Hepatocyte (in vitro differentiated cells): ENCODE measurements around the gene PTPRN2. TPM values are rescaled to one million over a fixed set of nuclear protein-coding genes. Genes with fewer than 3 reads are reported as not detected.
"Not testable (repeated sequence)": the region's sequence is repeated elsewhere in the genome, so short reads cannot be mapped to it uniquely, and the experiment has no call there.

ENCODE experiments used
- DNase-seq: peaks from one replicate; pipeline ENCODE4 v3.0.0-alpha.2; 2016; ENCODE audit warnings: low spot score
- H2AFZ ChIP-seq: fragments of 200-600 bp; sonication (generic); 2 replicates; pipeline ENCODE4 v1.6.0; 2016; ENCODE audit warnings: antibody characterized with exemption, mild to moderate bottlenecking
- H3K27ac ChIP-seq: fragments of 200-600 bp; sonication (generic); 2 replicates; pipeline ENCODE4 v1.5.1; 2016; ENCODE audit warnings: mild to moderate bottlenecking
- H3K27me3 ChIP-seq: fragments of 200-600 bp; sonication (generic); 2 replicates; pipeline ENCODE4 v1.6.1; 2016
- H3K36me3 ChIP-seq: fragments of 200-600 bp; sonication (generic); replicated peaks from 2 replicates; pipeline ENCODE4 v1.5.1; 2016; ENCODE audit warnings: low read depth; ENCODE audit not compliant: insufficient read depth
- H3K4me1 ChIP-seq: fragments of 200-600 bp; sonication (generic); 2 replicates; pipeline ENCODE4 v1.5.1; 2016; ENCODE audit warnings: mild to moderate bottlenecking, moderate library complexity; ENCODE audit not compliant: insufficient read depth
- H3K4me2 ChIP-seq: fragments of 200-600 bp; sonication (generic); 2 replicates; pipeline ENCODE4 v1.6.0; 2016
- H3K4me3 ChIP-seq: fragments of 200-600 bp; sonication (generic); 2 replicates; pipeline ENCODE4 v1.5.1; 2016; ENCODE audit warnings: mild to moderate bottlenecking
- H3K79me2 ChIP-seq: fragments of 200-600 bp; sonication (generic); 2 replicates; pipeline ENCODE4 v1.6.0; 2017; ENCODE audit warnings: mild to moderate bottlenecking
- H3K9me2 ChIP-seq: fragments of 200-600 bp; sonication (generic); replicated peaks from 2 replicates; pipeline ENCODE4 v1.6.0; 2017; ENCODE audit warnings: mild to moderate bottlenecking; ENCODE audit not compliant: insufficient read depth
- H3K9me3 ChIP-seq: fragments of 200-600 bp; sonication (generic); 2 replicates; pipeline ENCODE4 v1.5.1; 2016; ENCODE audit warnings: low read depth, mild to moderate bottlenecking
- H4K20me1 ChIP-seq: fragments of 200-600 bp; sonication (generic); 2 replicates; pipeline ENCODE4 v1.6.0; 2016; ENCODE audit warnings: mild to moderate bottlenecking; ENCODE audit not compliant: insufficient read depth, poor library complexity, severe bottlenecking
- EZH2 ChIP-seq: fragments of 200-600 bp; sonication (generic); IDR thresholded peaks from 2 replicates; pipeline ENCODE4 v1.6.1; 2016; ENCODE audit warnings: antibody characterized with exemption, mild to moderate bottlenecking, borderline replicate concordance
- EZH2phosphoT487 ChIP-seq: fragments of 200-600 bp; sonication (generic); IDR thresholded peaks from one replicate; pipeline ENCODE4 v1.6.1; 2018; ENCODE audit warnings: antibody characterized with exemption, mild to moderate bottlenecking, low read depth, moderate library complexity; ENCODE audit not compliant: unreplicated experiment, severe bottlenecking
- WGBS: methylation state at CpG from one replicate; pipeline ENCODE4 v1.1.6; 2016; ENCODE audit warnings: low lambda C conversion rate; ENCODE audit errors: missing lambda C conversion rate; 5-methylcytosine and 5-hydroxymethylcytosine counted together
- polyA plus RNA-seq: library from polyadenylated mRNA; unstranded; fragments of >200 nt; fragmentation: Nextera tagmentation; extraction: Ambion mirVana; gene quantifications from 2 replicates; pipeline ENCODE4 v1.2.1, GENCODE V29; 2016
- total RNA-seq: library from RNA; depleted of rRNA; stranded (reverse); fragments of >200 nt; gene quantifications from 2 replicates; pipeline ENCODE4 v1.2.3, GENCODE V29; 2014
- TF ChIP-seq, protein P1 (sequence below): fragments of 200-600 bp; sonication (generic); IDR thresholded peaks from 2 replicates; pipeline ENCODE4 v1.5.1; 2016; ENCODE audit warnings: antibody characterized with exemption, mild to moderate bottlenecking; ENCODE audit not compliant: poor library complexity

PTPRN2 gene
- total and polyA plus RNA-seq, 2 experiments from 2014 or later = 2.1 to 3.3 TPM

DNA sequence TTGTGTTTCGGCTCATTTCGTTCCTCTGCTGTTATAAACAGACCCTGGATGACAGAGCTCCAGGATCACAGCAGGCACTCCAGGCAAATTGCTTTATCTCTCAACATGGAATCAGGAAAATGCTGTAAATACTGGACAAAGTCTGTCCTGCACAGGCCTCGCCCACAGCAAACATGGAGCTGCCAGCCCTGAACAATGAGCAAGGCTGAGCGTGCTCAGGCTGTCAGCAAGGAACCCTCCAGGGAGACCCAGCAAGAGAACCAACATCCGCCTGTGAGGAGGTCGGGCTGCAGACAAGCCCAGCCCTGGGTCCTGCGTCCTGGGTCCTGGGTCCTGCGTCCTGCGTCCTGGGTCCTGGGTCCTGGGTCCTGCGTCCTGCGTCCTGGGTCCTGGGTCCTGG, 180.8 kb downstream of the PTPRN2 start:
- Histone ChIP-seq H3K4me3 (no peak overlapping the region), H3K4me2 (peak overlapping the region; percentile 52), H4K20me1 (no peaks in the 10 kb centered on the region), H3K36me3 (no peaks in the 10 kb centered on the region), H3K27ac (peak overlapping the region; percentile 84), H3K79me2 (no peaks in the 10 kb centered on the region), H2AFZ (no peak overlapping the region), H3K9me2 (no peaks in the 10 kb centered on the region), H3K4me1 (no peaks in the 10 kb centered on the region), H3K9me3 (no peaks in the 10 kb centered on the region), H3K27me3 (no peaks in the 10 kb centered on the region)
- TF ChIP-seq EZH2 (no peak), EZH2phosphoT487 (no peak)
- TF ChIP-seq, protein P1, sequence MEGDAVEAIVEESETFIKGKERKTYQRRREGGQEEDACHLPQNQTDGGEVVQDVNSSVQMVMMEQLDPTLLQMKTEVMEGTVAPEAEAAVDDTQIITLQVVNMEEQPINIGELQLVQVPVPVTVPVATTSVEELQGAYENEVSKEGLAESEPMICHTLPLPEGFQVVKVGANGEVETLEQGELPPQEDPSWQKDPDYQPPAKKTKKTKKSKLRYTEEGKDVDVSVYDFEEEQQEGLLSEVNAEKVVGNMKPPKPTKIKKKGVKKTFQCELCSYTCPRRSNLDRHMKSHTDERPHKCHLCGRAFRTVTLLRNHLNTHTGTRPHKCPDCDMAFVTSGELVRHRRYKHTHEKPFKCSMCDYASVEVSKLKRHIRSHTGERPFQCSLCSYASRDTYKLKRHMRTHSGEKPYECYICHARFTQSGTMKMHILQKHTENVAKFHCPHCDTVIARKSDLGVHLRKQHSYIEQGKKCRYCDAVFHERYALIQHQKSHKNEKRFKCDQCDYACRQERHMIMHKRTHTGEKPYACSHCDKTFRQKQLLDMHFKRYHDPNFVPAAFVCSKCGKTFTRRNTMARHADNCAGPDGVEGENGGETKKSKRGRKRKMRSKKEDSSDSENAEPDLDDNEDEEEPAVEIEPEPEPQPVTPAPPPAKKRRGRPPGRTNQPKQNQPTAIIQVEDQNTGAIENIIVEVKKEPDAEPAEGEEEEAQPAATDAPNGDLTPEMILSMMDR = no peak
- peak; percentile 60 for DNase-seq
- WGBS = 79% methylated on average over 9 of the region's 11 CpGs

DNA sequence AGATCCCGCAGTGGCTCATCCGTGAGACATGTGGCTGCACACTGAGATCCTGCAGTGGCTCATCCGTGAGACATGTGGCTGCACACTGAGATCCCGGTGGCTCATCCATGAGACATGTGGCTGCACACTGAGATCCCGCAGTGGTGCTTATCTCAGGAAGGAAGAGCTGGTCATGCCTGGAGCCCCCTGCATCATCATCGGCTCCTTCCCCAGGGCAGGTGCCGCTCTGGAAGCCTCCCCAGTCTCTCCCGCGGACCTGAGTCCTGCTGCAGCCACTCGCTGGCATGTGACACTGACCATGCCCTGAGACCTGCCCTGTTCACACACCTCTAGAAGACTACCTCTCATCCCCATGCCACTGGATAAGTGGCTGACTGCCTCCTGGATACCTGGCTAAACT, 181.3 kb downstream of the PTPRN2 start:
- no peaks in the 10 kb centered on the region for H4K20me1 ChIP-seq
- no peaks in the 10 kb centered on the region for H3K9me2 ChIP-seq
- peak; percentile 34 for DNase-seq
- 92% methylated on average over 10 of the region's 10 CpGs for WGBS
- H3K9me3 ChIP-seq = no peaks in the 10 kb centered on the region
- TF ChIP-seq EZH2 (no peak), EZH2phosphoT487 (no peak)
- TF ChIP-seq, protein P1 = no peak
- H3K27me3 ChIP-seq = no peaks in the 10 kb centered on the region
- no peaks in the 10 kb centered on the region for H3K79me2 ChIP-seq
- H3K4me2 ChIP-seq = peak overlapping the region; percentile 52
- no peak overlapping the region for H2AFZ ChIP-seq
- H3K36me3 ChIP-seq = no peaks in the 10 kb centered on the region
- no peak overlapping the region for H3K4me3 ChIP-seq
- H3K27ac ChIP-seq = peak overlapping the region; percentile 84
- no peaks in the 10 kb centered on the region for H3K4me1 ChIP-seq

DNA sequence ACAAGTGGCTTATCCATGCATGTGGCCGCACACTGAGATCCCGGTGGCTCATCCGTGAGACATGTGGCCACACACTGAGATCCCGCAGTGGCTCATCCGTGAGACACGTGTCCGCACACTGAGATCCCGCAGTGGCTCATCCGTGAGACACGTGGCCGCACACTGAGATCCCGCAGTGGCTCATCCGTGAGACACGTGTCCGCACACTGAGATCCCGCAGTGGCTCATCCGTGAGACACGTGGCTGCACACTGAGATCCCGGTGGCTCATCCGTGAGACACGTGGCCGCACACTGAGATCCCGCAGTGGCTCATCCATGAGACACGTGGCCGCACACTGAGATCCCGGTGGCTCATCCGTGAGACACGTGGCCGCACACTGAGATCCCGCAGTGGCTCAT, 181.9 kb downstream of the PTPRN2 start:
- not testable (repeated sequence) for H2AFZ ChIP-seq, H3K4me3 ChIP-seq, H3K27me3 ChIP-seq, DNase-seq, H3K79me2 ChIP-seq, H3K4me2 ChIP-seq, H3K27ac ChIP-seq, H3K4me1 ChIP-seq, H3K9me2 ChIP-seq, H3K36me3 ChIP-seq, H3K9me3 ChIP-seq, H4K20me1 ChIP-seq
- WGBS = 94% methylated on average over 10 of the region's 30 CpGs

DNA sequence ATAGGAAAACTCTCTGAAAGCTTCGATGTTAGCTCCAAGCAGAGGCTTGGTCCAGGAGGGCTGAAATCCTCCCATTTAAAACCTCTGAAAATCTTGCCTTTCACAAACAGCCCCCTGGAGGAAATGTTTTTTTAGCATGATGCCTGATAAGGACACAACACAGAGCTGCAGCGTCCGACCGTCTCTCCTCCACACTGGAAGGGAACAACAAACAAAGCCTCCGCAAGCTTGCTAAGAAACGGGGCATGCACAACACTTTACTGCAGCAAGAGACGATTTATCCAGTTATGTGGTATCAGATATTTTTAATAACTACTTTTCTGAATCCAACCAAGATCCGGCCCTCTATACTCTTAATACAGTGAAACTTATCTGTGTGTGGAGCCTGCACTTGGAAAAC, 182.3 kb downstream of the PTPRN2 start:
- H3K9me2 ChIP-seq = no peaks in the 10 kb centered on the region
- no peak overlapping the region for H3K27ac ChIP-seq
- no peaks in the 10 kb centered on the region for H3K9me3 ChIP-seq
- no peak for DNase-seq
- no peak overlapping the region for H3K4me2 ChIP-seq
- 65% methylated on average over 8 of the region's 8 CpGs for WGBS
- no peak for TF ChIP-seq EZH2phosphoT487
- TF ChIP-seq EZH2 = no peak
- TF ChIP-seq, protein P1 = no peak
- H2AFZ ChIP-seq = no peak overlapping the region
- no peaks in the 10 kb centered on the region for H3K27me3 ChIP-seq
- H3K36me3 ChIP-seq = no peaks in the 10 kb centered on the region
- H4K20me1 ChIP-seq = no peaks in the 10 kb centered on the region
- H3K4me1 ChIP-seq = no peaks in the 10 kb centered on the region
- H3K4me3 ChIP-seq = no peak overlapping the region
- H3K79me2 ChIP-seq = no peaks in the 10 kb centered on the region
